HG03025 (cell line): ENCODE results near the gene PACRG.

Source experiments
- ATAC-seq: cut with Tn5 transposase; IDR thresholded peaks from one replicate; pipeline ENCODE4 v1.9.1; 2021; ENCODE audit warnings: mild to moderate bottlenecking, moderate library complexity; ENCODE audit not compliant: unreplicated experiment, low FRiP score

Gene PACRG

DNA sequence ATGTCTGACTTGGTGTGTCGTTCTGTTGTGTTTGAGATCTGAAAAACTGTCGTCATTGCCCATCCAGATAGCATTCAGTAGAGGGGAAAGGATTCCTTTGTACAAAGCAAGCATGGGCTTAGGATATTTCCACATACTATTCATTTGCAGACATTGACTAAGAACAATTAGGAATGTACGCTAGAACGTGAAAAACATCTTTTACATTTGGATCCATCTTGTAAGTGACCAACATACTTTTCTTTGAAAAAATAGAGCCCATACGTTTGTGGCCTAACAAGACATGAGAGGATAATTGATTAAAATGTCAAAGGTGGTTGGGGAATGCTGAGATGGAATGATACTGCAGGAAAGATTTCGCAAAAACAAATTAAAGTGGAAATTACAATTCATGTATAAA, 461.0 kb downstream of the PACRG start:
- no peak for ATAC-seq

DNA sequence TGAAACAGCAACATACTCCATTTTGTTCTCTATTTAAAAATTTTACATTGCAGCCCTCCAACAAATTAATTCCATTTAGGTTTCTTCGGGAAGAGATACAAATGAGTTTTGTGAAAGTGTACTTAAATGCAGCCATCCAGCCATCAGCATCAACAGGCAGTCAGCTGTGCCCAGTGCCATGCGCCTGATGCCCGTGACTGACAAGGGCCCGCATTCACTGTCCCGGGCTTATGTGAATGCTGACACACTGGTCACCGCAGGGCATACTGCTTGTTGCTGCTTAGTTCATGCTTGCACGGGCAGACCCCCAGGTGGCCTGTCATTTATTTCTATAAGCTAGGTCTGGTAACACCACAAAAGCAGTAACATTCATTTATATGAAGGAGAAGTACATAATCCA, 461.8 kb downstream of the PACRG start:
- no peak for ATAC-seq

- ATAC-seq = no peak
Measured at GRCh38 chr6:163190786-163191185, 463.0 kb downstream of the PACRG start.

DNA sequence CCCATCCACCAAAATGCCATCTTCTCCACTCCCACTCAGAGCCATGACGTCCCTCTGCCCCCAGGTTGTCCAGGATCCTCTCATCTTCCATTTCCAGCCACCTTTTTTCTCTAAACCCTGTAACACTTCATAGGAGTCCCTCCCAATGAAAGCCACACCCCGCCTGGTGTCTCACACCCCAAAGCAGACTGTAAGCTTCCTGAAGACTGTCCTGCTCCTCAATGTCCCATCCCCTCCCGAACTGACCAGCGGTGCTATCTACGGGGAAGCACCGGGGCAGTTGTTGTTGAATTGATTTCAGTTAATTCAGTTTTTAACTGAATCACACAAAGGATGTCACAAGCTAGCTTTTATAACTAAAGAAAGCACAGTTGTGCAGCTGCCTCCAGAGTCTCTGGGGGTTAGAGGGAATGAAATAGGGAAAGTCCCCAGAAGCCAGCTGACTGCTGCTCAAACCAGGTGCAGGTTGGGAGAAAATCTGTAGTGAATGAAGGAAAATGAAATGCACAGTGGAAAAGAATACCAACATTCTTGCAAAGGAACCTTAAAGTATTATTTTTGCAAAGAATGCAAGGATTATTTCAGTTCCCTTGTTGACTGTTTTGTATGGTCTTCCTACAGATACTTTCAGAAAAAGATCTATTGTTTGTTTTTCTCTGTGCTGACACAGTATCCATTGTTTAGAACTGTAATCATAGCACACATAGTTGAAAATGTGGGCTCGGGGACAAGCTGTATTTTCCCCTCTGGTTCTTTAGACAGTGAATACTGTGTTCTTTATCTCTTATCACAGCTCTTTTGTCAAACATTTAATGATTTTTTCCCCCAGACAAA, 464.1 kb downstream of the PACRG start:
- no peak for ATAC-seq

DNA sequence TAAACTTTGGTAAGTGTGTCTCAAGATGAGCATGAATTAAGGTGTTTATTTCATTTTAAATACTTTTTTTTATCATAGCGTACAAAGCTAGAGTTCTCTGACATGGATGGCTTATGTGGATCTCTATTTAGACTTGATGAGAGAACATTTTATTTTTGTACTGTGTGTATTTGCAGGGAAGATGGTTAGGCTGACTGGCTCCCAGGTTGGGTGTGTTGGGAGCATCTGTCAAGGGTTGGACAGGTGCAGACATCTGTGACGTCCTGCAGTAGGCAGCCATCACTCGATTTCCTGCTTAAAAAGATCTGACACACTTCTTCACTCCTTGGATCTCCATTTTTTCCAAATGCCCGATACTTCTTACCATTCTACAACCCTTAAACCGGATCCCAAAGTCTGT, 464.8 kb downstream of the PACRG start:
- no peak for ATAC-seq

DNA sequence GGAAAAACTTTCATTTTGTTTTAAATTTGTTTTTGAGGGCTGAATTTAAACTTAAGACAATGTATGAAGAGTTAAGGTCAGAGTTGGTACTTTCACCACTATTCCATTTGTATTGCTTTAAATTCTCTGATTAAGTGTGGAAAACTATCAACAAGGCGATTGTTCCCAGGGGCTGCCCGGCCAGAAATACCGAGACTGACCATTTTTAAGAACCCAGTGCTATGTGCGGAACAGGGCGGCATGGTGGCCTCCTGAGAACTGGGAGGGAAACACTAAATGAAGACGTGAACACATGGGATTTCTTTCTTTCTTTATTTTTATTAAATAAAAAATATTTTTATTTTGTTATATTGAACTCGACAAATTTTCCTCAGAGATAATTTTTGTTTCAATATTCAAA, 465.6 kb downstream of the PACRG start:
- ATAC-seq = no peak

DNA sequence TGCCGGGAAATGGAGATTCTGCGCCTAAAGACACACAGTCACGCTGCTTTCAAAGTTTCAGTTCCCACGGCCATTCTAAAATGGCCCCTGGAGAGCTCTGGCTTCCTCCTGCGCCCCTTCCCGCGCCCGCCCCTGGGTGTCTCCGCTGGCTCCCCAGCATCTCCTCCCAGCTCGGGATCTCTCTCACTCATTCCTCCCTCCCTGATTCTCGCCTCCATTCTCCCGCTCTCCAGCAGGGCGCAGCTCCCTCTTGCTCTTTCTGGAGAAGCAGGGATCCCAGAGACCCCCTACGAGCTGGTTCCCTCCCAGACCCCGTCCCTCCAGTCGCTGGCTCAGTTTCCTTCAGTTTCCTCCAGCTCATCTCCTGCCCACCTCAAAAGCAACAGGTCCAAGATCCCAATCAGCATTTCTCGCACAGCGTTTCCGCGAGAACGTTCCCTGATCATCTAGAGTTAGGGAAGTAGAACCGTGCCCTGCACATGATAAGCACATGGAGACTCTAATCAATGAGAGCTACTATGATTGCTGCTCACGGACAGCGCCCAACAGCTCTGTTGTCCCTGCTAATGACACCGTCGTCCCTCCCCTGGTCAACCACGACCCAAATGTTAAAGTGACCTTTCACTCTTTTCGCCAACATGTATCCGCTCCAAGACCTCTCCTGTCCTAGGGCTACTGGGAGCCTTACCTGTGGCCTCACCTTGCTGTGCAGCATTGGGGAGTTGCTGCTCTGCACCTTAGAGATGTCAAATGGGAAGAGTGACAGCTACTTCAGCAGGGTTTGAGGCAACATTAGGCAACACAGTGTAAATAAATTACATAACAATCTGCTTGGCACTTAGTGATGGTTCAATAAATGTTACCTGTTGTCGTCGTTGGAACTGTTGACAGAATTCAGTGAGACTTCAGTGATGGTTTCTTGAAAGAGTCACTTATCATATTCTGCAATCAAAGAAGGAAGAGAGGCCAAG, 468.2 kb downstream of the PACRG start:
- ATAC-seq = no peak

DNA sequence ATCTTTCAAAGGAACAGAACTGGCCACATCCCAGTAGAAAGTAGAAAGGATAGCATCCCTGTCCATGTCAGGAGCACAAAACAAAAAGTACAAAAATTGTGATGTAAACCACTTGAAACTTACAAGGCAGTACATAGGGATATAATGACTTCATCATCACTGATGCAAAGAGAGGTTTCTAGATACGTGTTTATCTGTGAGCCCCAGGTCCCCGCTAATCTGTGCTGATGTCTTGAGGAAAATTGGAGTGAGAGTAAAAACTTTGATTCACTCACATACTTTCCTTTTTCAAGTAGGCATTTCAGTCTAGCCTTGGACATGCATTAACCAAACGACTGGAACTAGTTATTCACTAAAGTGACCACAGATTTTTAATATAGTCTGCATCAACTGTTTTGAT, 470.1 kb downstream of the PACRG start:
- no peak for ATAC-seq

GRCh38 chr6:163198396-163198795, 470.6 kb downstream of the PACRG start:
- ATAC-seq = no peak

- ATAC-seq = no peak
Measured at GRCh38 chr6:163199371-163199770, 471.6 kb downstream of the PACRG start.

DNA sequence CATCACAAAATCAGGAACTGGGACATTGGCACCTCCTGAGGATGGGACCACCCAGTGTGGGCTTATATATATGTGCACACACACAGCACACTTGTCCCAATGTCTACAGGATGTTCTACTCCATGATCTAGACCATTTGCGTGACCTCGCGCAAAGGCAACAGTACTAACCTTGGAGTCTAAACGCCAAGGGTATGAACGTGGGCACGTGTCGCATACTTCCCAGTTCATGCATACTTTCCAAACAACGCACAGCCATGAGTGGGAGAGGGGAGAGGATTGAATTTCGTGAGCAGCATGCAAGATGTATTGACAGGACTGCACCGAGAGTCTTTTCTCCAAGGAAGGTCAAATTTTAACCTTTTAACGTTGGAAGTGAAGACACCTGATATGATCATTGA, 472.5 kb downstream of the PACRG start:
- no peak for ATAC-seq

GRCh38 chr6:163200694-163201093, 472.9 kb downstream of the PACRG start:
- no peak for ATAC-seq

DNA sequence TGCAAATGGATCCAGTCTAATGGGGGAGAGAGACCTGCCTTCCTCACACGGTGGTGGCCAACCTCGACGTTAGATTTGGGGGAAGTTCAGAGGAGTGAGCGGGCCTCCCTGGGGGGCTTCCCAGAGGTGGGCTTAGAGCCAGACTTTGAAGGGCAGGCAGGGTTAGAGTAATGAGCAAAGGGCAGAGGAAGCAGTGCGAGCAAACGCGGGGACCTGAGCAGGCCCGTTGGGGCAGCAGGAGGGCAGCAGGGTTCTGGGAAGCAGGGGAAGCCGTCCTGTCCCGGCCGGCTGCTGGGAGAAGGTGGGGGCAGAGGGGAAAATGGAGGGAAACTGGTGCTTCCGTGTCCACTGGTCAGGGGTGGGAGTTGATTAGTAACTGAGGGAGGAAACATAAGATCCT, 474.1 kb downstream of the PACRG start:
- no peak for ATAC-seq

GRCh38 chr6:163206196-163206595, 478.4 kb downstream of the PACRG start:
- no peak for ATAC-seq

GRCh38 chr6:163207431-163208383, 479.9 kb downstream of the PACRG start:
- ATAC-seq = no peak

DNA sequence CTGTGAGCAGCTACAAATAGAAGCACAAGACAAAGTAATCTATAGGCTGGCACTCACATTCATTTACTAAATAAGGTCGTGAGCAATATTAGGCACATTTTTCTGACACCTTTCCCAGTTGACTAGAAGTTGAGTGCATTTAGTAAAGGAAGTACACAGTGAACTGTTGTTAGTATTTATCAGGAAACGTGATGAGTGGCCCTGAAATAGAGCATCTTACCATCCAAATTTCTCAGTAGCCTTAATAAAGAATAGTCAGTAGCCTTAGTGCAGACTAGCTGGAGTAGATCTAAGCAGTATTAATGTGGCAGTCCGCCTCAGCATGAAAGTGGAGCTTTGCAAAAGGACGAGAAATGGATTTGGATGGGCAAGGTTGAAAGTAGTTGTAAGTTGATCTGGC, 481.2 kb downstream of the PACRG start:
- ATAC-seq = no peak

DNA sequence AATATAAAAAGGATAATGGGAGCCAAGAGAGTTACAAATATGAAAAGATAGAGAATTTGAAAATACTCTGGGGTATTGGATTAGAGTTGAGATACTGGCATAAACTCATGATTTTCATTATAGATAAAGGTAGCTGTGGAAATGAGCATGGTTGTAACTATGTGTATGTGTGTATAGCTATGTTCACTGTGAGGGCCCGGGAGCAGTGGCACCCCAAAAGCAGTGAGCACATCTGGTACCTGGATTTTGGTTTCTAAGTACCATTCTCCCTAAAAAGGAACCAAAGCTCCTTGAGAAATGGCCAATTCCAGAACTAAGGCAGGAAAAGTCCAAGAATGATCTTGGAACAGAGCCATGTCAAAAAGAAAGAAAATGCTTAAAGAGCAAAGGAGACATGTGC, 484.3 kb downstream of the PACRG start:
- no peak for ATAC-seq

DNA sequence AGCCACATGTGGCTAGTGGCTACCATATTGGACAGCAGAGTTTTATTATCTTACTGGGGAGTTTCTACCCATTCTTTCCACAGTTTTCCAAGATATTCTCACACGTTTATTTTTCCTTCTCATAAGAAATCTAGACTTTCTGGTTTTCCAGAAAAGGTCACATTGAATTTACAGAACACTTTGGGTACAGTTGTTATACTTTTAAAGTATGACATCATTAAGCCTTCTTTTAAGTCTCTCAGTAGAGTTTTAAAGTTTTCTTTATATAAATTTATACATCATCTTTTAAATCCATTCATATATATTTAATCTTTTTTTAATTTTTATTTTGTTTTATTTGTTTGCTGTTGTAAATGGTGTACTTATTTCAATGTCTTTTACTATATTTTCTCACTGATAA, 486.5 kb downstream of the PACRG start:
- ATAC-seq = no peak

GRCh38 chr6:163218361-163218894, 490.7 kb downstream of the PACRG start:
- no peak for ATAC-seq

DNA sequence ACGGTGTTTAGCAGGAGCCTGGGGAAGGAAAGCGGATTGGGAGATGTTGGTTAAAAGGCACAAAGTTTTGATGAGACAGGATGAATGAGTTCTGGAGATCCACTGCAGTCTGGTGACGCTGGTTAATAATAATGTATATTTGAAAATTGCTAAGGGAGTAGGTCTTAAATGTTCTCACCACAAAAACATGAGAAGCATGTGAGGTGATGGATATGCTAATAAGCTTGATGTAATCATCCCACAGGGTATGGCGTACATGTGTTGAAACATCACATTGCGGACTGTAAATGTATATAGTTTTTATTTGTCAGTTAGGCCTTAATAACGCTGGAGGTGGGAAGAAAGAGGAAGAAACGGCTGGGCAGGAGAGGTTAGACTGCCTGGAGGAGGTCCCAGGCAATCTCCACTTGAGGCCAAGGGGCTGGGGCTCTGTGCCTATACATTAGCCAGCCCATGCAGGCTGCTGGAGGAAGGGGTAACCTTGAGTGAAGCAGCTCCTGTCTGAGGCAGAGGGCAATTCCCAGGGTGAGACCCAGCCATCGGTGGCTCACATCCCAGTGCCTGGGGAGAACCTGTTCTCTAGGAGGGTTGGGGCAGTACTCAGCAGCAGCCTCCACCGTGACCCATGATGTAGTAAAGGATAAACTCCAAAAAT, 498.5 kb downstream of the PACRG start:
- ATAC-seq = no peak
